ENCODE data around the gene TMEM255B. TPM values are rescaled to one million over a fixed set of nuclear protein-coding genes. Genes with fewer than 3 reads are reported as not detected.
"Not testable (repeated sequence)": the region's sequence is repeated elsewhere in the genome, so short reads cannot be mapped to it uniquely, and the experiment has no call there.

The TMEM255B gene
- total RNA-seq, 1 donor from 2014 or later = 2.9 TPM

- intact Hi-C loops (cut with micrococcal nuclease) = no loop called here
These were observed 26.3 kb downstream of the TMEM255B start for GRCh38 chr13:113785051-113786010.

- intact Hi-C loops (cut with micrococcal nuclease) = no loop called here
These were observed 27.3 kb downstream of the TMEM255B start for GRCh38 chr13:113786262-113786841.

DNA sequence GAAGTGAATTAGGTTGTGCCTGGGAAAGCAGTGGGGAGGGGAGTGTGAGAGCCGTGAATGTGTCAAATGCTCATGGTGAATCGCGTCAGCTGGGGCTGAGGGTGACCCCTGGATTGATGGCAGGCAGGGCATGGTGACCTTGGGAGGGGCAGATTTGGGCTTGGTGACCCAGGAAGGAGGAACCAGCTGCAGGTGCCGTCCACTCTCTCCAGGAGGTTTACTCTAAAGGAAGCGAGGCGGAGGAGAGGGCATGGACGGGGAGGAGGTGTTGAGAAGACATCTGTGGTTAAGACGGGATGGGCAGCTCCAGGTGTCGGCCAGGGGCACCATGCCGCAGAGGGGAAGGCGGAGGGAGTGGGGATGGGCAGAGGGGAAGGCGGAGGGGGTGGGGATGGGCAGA, 28.7 kb downstream of the TMEM255B start:
- intact Hi-C loops (cut with micrococcal nuclease) = no loop called here

DNA sequence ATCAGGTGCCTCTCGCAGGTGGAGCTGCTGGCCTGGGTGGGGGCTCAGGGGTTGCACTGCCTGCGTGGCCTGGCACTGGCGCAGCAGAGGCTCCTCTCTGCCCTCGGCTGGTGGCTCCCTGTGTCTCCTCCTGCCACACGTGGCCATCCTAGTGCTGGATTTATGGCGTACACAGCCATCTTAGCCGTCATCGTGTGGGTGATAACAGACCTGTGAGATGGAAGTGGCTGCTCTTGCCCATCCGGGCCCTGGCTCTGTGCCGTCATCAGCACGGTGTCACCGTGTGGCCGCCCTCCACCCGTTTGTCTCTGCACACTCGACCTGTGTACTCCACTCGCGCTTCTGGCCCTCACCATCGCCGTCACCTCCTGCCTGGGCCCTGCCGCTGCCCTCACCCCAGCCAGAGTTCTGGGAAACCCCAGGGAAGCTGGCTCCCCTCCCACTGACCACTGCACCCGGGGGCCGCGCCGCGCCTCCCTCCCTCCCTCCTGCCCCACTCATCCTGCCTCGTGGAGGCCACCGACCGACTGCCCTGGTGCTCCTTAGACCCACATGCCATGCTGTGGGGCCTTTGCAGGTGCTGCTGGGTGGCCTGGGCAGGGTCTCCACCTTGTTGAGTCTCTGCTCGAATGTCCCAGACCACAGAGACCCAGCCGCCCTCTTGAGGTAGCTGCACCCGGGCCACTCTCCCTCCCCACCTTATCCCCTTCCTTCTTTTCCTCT, 29.5 kb downstream of the TMEM255B start:
- intact Hi-C loops (cut with micrococcal nuclease) = no loop called here

DNA sequence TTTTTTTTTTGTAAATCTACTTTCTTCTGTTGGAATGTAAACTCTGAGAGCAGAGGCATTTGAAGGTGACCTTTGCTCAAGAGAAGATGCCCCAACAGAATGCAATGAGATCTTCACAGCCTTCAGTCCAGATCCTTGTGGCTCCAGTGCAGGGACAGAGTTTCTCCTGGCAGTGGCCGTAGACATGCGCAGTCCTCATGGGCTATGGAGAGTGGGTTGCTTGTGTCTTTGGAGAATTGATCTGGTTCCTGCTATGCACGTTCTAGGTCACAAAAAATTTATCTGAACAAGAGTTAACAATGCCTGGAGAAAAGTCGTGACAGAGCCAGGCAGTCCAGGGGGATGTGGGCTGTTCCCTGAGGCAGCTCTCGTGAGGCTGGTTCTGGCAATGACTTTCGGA, 30.1 kb downstream of the TMEM255B start:
- intact Hi-C loops (cut with micrococcal nuclease) = no loop called here

DNA sequence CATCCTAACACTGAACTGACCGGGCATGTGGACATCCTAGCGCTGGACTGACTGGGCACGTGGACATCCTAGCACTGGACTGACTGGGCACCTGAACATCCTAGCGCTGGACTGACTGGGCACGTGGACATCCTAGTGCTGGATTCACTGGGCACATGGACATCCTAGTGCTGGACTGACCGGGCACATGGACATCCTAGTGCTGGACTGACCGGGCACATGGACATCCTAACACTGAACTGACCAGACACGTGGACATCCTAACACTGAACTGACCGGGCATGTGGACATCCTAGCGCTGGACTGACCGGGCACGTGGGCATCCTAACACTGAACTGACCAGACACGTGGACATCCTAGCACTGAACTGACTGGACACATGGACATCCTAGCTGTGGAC, 30.9 kb downstream of the TMEM255B start:
- intact Hi-C loops (cut with micrococcal nuclease) = not testable (repeated sequence)

GRCh38 chr13:113791226-113791625, 32.2 kb downstream of the TMEM255B start:
- intact Hi-C loops (cut with micrococcal nuclease) = no loop called here

GRCh38 chr13:113791761-113792160, 32.7 kb downstream of the TMEM255B start:
- intact Hi-C loops (cut with micrococcal nuclease) = no loop called here

- intact Hi-C loops (cut with micrococcal nuclease) = no loop called here
These were observed 33.3 kb downstream of the TMEM255B start for GRCh38 chr13:113792236-113792770.

- intact Hi-C loops (cut with micrococcal nuclease) = no loop called here
These were observed 34.1 kb downstream of the TMEM255B start for GRCh38 chr13:113792886-113793717.

GRCh38 chr13:113793718-113794085, 34.7 kb downstream of the TMEM255B start:
- intact Hi-C loops (cut with micrococcal nuclease) = no loop called here

GRCh38 chr13:113794086-113794485, 35.1 kb downstream of the TMEM255B start:
- intact Hi-C loops (cut with micrococcal nuclease) = no loop called here

GRCh38 chr13:113794764-113795173, 35.7 kb downstream of the TMEM255B start:
- intact Hi-C loops (cut with micrococcal nuclease) = no loop called here

DNA sequence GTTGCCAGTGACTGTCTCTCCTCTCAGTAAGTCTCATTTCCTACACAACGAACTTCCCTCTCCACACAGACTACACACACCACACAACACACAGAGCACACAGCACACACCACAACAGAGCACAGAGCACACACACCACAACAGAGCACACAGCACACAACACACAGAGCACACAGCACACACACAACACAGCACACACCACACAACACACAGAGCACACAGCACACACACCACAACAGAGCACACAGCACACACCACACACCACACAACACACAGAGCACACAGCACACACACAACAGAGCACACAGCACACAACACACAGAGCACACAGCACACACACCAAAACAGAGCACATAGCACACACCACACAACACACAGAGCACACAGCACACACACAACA, 36.3 kb downstream of the TMEM255B start:
- intact Hi-C loops (cut with micrococcal nuclease) = not testable (repeated sequence)

- intact Hi-C loops (cut with micrococcal nuclease) = no loop called here
These were observed 37.4 kb downstream of the TMEM255B start for GRCh38 chr13:113796211-113796963.

GRCh38 chr13:113796964-113797676, 38.1 kb downstream of the TMEM255B start:
- intact Hi-C loops (cut with micrococcal nuclease) = no loop called here

DNA sequence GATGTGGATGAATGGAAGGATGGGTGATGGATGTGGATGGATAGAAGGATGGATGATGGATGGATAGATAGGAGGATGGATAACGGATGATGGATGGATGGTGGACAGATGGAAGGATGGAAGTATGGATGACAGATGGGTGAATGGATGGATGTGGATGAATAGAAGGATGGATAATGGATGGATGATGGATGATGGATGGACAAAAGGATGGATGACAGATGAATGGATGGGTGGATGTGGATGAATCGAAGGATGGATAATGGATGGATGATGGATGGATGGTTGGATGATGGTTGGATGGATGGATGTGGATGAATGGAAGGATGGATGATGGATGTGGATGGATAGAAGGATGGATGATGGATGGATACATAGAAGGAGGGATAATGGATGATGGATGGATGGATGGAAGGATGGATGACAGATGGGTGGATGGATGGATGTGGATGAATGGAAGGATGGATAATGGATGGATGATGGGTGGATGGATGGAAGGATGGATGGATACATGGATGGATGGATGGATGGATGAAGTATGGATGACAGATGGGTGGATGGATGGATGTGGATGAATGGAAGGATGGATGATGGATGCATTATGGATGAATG, 39.3 kb downstream of the TMEM255B start:
- intact Hi-C loops (cut with micrococcal nuclease) = no loop called here

- intact Hi-C loops (cut with micrococcal nuclease) = no loop called here
These were observed 41.5 kb downstream of the TMEM255B start for GRCh38 chr13:113800576-113800926.

GRCh38 chr13:113801289-113801961, 42.4 kb downstream of the TMEM255B start:
- intact Hi-C loops (cut with micrococcal nuclease) = no loop called here

All from T-helper 2 cell treated with Interferon-gamma antibody and Interleukin-4, amounts not matched to agents 100 ng/mL and 5 ng/mL, for 36 hours (primary cell).